NCI-H2107 treated with DMSO at 0.1 percent for 48 hours (cell line): ENCODE data around the gene WNT1.
A peak's percentile ranks its signal among the peaks of the same experiment; 100 is the strongest.

Experiments used
- DNase-seq: peaks from one replicate; lab custom pipeline; 2025; ENCODE audit not compliant: unreplicated experiment; lab: John Stamatoyannopoulos, UW

WNT1 gene

GRCh38 chr12:48978291-48978740 is at the start of gene WNT1:
Gene WNT1 (plus strand): TSS chr12:48978322. CDS start chr12:48978651, 329 bp downstream.
- DNase-seq, result no peak

- no peak for DNase-seq
These were observed 48.6 kb upstream of the WNT1 start for GRCh38 chr12:48929551-48929950.

- DNase-seq, result no peak
These were observed 47.6 kb upstream of the WNT1 start for GRCh38 chr12:48930475-48930874.

- DNase-seq, result no peak
These were observed 45.2 kb upstream of the WNT1 start for GRCh38 chr12:48932878-48933277.

GRCh38 chr12:48933664-48934311 is 44.3 kb upstream of the WNT1 start:
- DNase-seq, result no peak

- DNase-seq, result peak; percentile 38
These were observed 43.8 kb upstream of the WNT1 start for GRCh38 chr12:48934312-48934706.

GRCh38 chr12:48936379-48936979 is 41.6 kb upstream of the WNT1 start:
- no peak for DNase-seq

GRCh38 chr12:48937170-48937569 is 41.0 kb upstream of the WNT1 start:
- no peak for DNase-seq

- DNase-seq, result no peak
These were observed 39.3 kb upstream of the WNT1 start for GRCh38 chr12:48938805-48939204.

GRCh38 chr12:48940181-48940580 is 37.9 kb upstream of the WNT1 start:
- DNase-seq, result no peak

GRCh38 chr12:48943221-48943620 is 34.9 kb upstream of the WNT1 start:
- DNase-seq, result no peak

GRCh38 chr12:48946205-48946604 is 31.9 kb upstream of the WNT1 start:
- peak; percentile 60 for DNase-seq

- no peak for DNase-seq
These were observed 31.2 kb upstream of the WNT1 start for GRCh38 chr12:48946943-48947342.

GRCh38 chr12:48947727-48948126 is 30.4 kb upstream of the WNT1 start:
- no peak for DNase-seq

- DNase-seq, result no peak
These were observed 25.4 kb upstream of the WNT1 start for GRCh38 chr12:48952691-48953090.

GRCh38 chr12:48954061-48954460 is 24.1 kb upstream of the WNT1 start:
- no peak for DNase-seq

GRCh38 chr12:48954841-48955501 is 23.2 kb upstream of the WNT1 start:
- DNase-seq, result no peak

GRCh38 chr12:48956279-48957140 is 21.6 kb upstream of the WNT1 start:
- DNase-seq, result peak; percentile 89

GRCh38 chr12:48957141-48958048 is 20.7 kb upstream of the WNT1 start, which contains the start of gene ARF3:
Gene ARF3 (minus strand): TSS chr12:48957487. CDS start chr12:48941095, 16,392 bp downstream.
- peak; percentile 92 for DNase-seq

- no peak for DNase-seq
These were observed 20.1 kb upstream of the WNT1 start for GRCh38 chr12:48958049-48958388.
